HepG2 (cell line): ENCODE results near the gene GP1BA. TPM values are rescaled to one million over a fixed set of nuclear protein-coding genes. Genes with fewer than 3 reads are reported as not detected.

Source experiments
- CBX1 ChIP-seq: IDR thresholded peaks from one replicate; pipeline ENCODE4 v1.6.1; 2016; ENCODE audit warnings: antibody characterized with exemption, low read depth
- HNRNPLL ChIP-seq: fragments of 200-400 bp; formaldehyde crosslinking; IDR thresholded peaks from 2 replicates; pipeline ENCODE4 v1.6.1; 2017; ENCODE audit warnings: mild to moderate bottlenecking, low read depth, low read length; ENCODE audit not compliant: poor library complexity, severe bottlenecking
- KDM6A ChIP-seq: IDR thresholded peaks from 2 replicates; pipeline ENCODE4 v1.6.1; 2016; ENCODE audit warnings: low read depth
- MEIS2 ChIP-seq: sonication (generic); formaldehyde crosslinking; IDR thresholded peaks from 2 replicates; pipeline ENCODE4 v1.9.0; 2021; ENCODE audit warnings: mild to moderate bottlenecking, missing genetic modification reagents
- PAF1 ChIP-seq: IDR thresholded peaks from 2 replicates; pipeline ENCODE4 v1.6.1; 2016; ENCODE audit warnings: missing genetic modification reagents, missing compliant biosample characterization
- RFX3 ChIP-seq: IDR thresholded peaks from 2 replicates; pipeline ENCODE4 v1.6.1; 2016; ENCODE audit warnings: missing biosample characterization, missing genetic modification reagents
- SMAD9 ChIP-seq: sonication (generic); formaldehyde crosslinking; IDR thresholded peaks from 2 replicates; pipeline ENCODE4 v1.5.1; 2020; ENCODE audit warnings: mild to moderate bottlenecking, missing genetic modification reagents
- SOX6 ChIP-seq, 2 experiments: fragments of 450-650 bp in 1 of 2; sonication (generic) in 1 of 2; formaldehyde crosslinking in 1 of 2; IDR thresholded peaks; 2 replicates each; pipeline versions ENCODE4 v1.4.0 to v1.6.1; 2017 to 2020; ENCODE audit warnings: antibody characterized with exemption in 1 of 2, mild to moderate bottlenecking in 1 of 2, missing genetic modification reagents in 1 of 2
- SRSF4 ChIP-seq: fragments of 200-400 bp; formaldehyde crosslinking; IDR thresholded peaks from one replicate; pipeline ENCODE4 v1.6.1; 2018; ENCODE audit warnings: mild to moderate bottlenecking, low read depth, low read length, moderate library complexity; ENCODE audit not compliant: poor library complexity, severe bottlenecking
- ZBTB34 ChIP-seq: sonication (generic); formaldehyde crosslinking; IDR thresholded peaks from 2 replicates; pipeline ENCODE4 v1.8.0; 2022; ENCODE audit warnings: mild to moderate bottlenecking, missing genetic modification reagents
- ZBTB49 ChIP-seq: sonication (generic); formaldehyde crosslinking; IDR thresholded peaks from 2 replicates; pipeline ENCODE4 v1.4.0; 2020; ENCODE audit warnings: missing genetic modification reagents, borderline replicate concordance
- ZNF143 ChIP-seq: sonication (generic); formaldehyde crosslinking; IDR thresholded peaks from 2 replicates; pipeline ENCODE4 v1.4.0; 2020; ENCODE audit warnings: missing genetic modification reagents
- ZNF326 ChIP-seq: sonication (generic); formaldehyde crosslinking; IDR thresholded peaks from 2 replicates; pipeline ENCODE4 v1.4.0; 2020; ENCODE audit warnings: missing genetic modification reagents, borderline replicate concordance
- ZNF687 ChIP-seq: sonication (generic); formaldehyde crosslinking; IDR thresholded peaks from 2 replicates; pipeline ENCODE4 v1.5.1; 2020; ENCODE audit warnings: mild to moderate bottlenecking, missing genetic modification reagents, moderate library complexity
- ZNF713 ChIP-seq: sonication (generic); formaldehyde crosslinking; IDR thresholded peaks from 2 replicates; pipeline ENCODE4 v1.4.0; 2020; ENCODE audit warnings: mild to moderate bottlenecking, missing genetic modification reagents
- ZNF773 ChIP-seq: sonication (generic); formaldehyde crosslinking; IDR thresholded peaks from 2 replicates; pipeline ENCODE4 v1.4.0; 2020; ENCODE audit warnings: missing genetic modification reagents, borderline replicate concordance
- ZNF800 ChIP-seq: sonication (generic); formaldehyde crosslinking; IDR thresholded peaks from 2 replicates; pipeline ENCODE4 v1.4.0; 2020; ENCODE audit warnings: missing genetic modification reagents
- polyA plus RNA-seq, 8 experiments: library from polyadenylated mRNA; depleted of rRNA in 3 of 8; stranded (reverse) in 7 of 8; unstranded in 1 of 8; fragments of >200 nt; fragmentation: Illumina TruSeq in 4 of 8; extraction: Trizol in 4 of 8; gene quantifications; 2 replicates each; pipeline versions ENCODE4 v1.2.1 to v1.2.3, GENCODE V29; 2011 to 2016; ENCODE audit warnings: low read depth in 4 of 8, missing spikeins in 1 of 8, mixed read lengths in 1 of 8; ENCODE audit not compliant: insufficient read depth in 1 of 8
- total RNA-seq, 5 experiments: library from RNA; depleted of rRNA; stranded (reverse); fragments of >200 nt; fragmentation: Illumina TruSeq; extraction: Trizol; gene quantifications; 2 replicates each; pipeline ENCODE4 v1.2.3, GENCODE V29; 2016; ENCODE audit warnings: low read depth in 1 of 5

GP1BA gene
- total and polyA plus RNA-seq, 2 of the 13 experiments (the other 11 are each of a cell fraction or from before 2014, with no cell fraction given) = not detected

- TF ChIP-seq ZBTB49 (CRISPR knock-in tag) = no peak
- no peak for TF ChIP-seq ZNF713 (CRISPR knock-in tag)
- no peak; the same call in 1 of the 2 replicates for TF ChIP-seq ZNF800 (CRISPR knock-in tag)
- no peak for TF ChIP-seq RFX3 (CRISPR knock-in tag)
- TF ChIP-seq ZNF326 = no peak
- no peak for TF ChIP-seq KDM6A (CRISPR knock-in tag)
- no peak for TF ChIP-seq SOX6 (IDR thresholded peaks at IDR 0.05)
- no peak for TF ChIP-seq SOX6 (CRISPR knock-in tag; IDR thresholded peaks at IDR 0.05)
- peak; percentile 80 for TF ChIP-seq ZNF687 (CRISPR knock-in tag)
- TF ChIP-seq ZBTB34 (CRISPR knock-in tag) = no peak
- no peak for TF ChIP-seq SMAD9
- TF ChIP-seq ZNF143 = peak; percentile 86
- peak; percentile 86 for TF ChIP-seq HNRNPLL
- TF ChIP-seq ZNF773 (CRISPR knock-in tag) = no peak
- no peak for TF ChIP-seq PAF1
- TF ChIP-seq MEIS2 (CRISPR knock-in tag) = no peak
- no peak for TF ChIP-seq CBX1
- TF ChIP-seq SRSF4 = no peak
Observed at GRCh38 chr17:4939796-4940554, 7.9 kb downstream of the GP1BA start, which contains the start of the genes RNF167 and SLC25A11 (continued).
